Trophoblast cell (in vitro differentiated cells and primary cell): Measurements from ENCODE around the gene BTBD7.

ENCODE experiments used
- DNase-seq, 2 donors: peaks; one replicate each; pipeline ENCODE4 v3.0.0-alpha.2; 2016
- H2AFZ ChIP-seq: 2 replicates; pipeline ENCODE4 v1.6.1; 2013; ENCODE audit warnings: low read length, moderate library complexity, mild to moderate bottlenecking; ENCODE audit not compliant: insufficient read depth, poor library complexity
- H2AK5ac ChIP-seq: 2 replicates; pipeline ENCODE4 v1.6.1; 2013; ENCODE audit warnings: mild to moderate bottlenecking, low read length
- H2BK120ac ChIP-seq: 2 replicates; pipeline ENCODE4 v1.6.1; 2013; ENCODE audit warnings: low read length, mild to moderate bottlenecking, moderate library complexity; ENCODE audit not compliant: insufficient read depth, poor library complexity
- H2BK12ac ChIP-seq: 2 replicates; pipeline ENCODE4 v1.6.1; 2013; ENCODE audit warnings: mild to moderate bottlenecking, low read length, moderate library complexity
- H2BK5ac ChIP-seq: 2 replicates; pipeline ENCODE4 v1.6.1; 2013; ENCODE audit warnings: low read length, low read depth, moderate library complexity, mild to moderate bottlenecking; ENCODE audit not compliant: poor library complexity
- H3K14ac ChIP-seq: 2 replicates; pipeline ENCODE4 v1.6.1; 2013; ENCODE audit warnings: mild to moderate bottlenecking, low read length
- H3K18ac ChIP-seq: 2 replicates; pipeline ENCODE4 v1.6.1; 2013; ENCODE audit warnings: mild to moderate bottlenecking, low read length
- H3K23ac ChIP-seq: 2 replicates; pipeline ENCODE4 v1.6.1; 2013; ENCODE audit warnings: low read length
- H3K27ac ChIP-seq: 2 replicates; pipeline ENCODE4 v1.5.1; 2013; ENCODE audit warnings: low read depth, mild to moderate bottlenecking, inconsistent platforms, low read length, moderate library complexity
- H3K27me3 ChIP-seq: 2 replicates; pipeline ENCODE4 v1.6.1; 2013; ENCODE audit warnings: inconsistent platforms, mild to moderate bottlenecking, low read length, moderate library complexity; ENCODE audit not compliant: insufficient read depth
- H3K36me3 ChIP-seq, 2 experiments: 1 replicate in 1 of 2; 2 replicates in 1 of 2; pipeline ENCODE4 v1.6.1; 2013; ENCODE audit warnings: low read length in 2 of 2, mild to moderate bottlenecking in 2 of 2, moderate library complexity in 1 of 2; ENCODE audit not compliant: insufficient read depth in 2 of 2, control insufficient read depth in 1 of 2
- H3K4ac ChIP-seq: 2 replicates; pipeline ENCODE4 v1.6.1; 2013; ENCODE audit warnings: low read depth, mild to moderate bottlenecking, low read length, moderate library complexity
- H3K4me1 ChIP-seq, 2 experiments: 1 replicate in 1 of 2; 2 replicates in 1 of 2; pipeline ENCODE4 v1.6.1; 2013; ENCODE audit warnings: low read length in 2 of 2, mild to moderate bottlenecking in 2 of 2, moderate library complexity in 1 of 2; ENCODE audit not compliant: insufficient read depth in 2 of 2, control insufficient read depth in 1 of 2
- H3K4me2 ChIP-seq: 2 replicates; pipeline ENCODE4 v1.6.1; 2013; ENCODE audit warnings: inconsistent platforms, mild to moderate bottlenecking, low read length, moderate library complexity
- H3K4me3 ChIP-seq: 2 replicates; pipeline ENCODE4 v1.5.1; 2013; ENCODE audit warnings: mild to moderate bottlenecking, low read depth, low read length, inconsistent platforms
- H3K79me1 ChIP-seq: one replicate; pipeline ENCODE4 v1.6.1; 2013; ENCODE audit warnings: low read length
- H3K79me2 ChIP-seq: 2 replicates; pipeline ENCODE4 v1.6.1; 2013; ENCODE audit warnings: low read length, mild to moderate bottlenecking; ENCODE audit not compliant: control insufficient read depth, insufficient read depth, poor library complexity
- H3K9ac ChIP-seq: 2 replicates; pipeline ENCODE4 v1.6.1; 2013; ENCODE audit warnings: mild to moderate bottlenecking, low read length
- H3K9me3 ChIP-seq: 2 replicates; pipeline ENCODE4 v1.6.1; 2013; ENCODE audit warnings: low read depth, mild to moderate bottlenecking, control low read depth, inconsistent platforms, low read length; ENCODE audit not compliant: insufficient read depth
- H4K12ac ChIP-seq: 2 replicates; pipeline ENCODE4 v1.6.1; 2013; ENCODE audit warnings: low read depth, mild to moderate bottlenecking, low read length, moderate library complexity
- H4K8ac ChIP-seq: 2 replicates; pipeline ENCODE4 v1.6.1; 2013; ENCODE audit warnings: low read depth, mild to moderate bottlenecking, low read length, moderate library complexity
- H4K91ac ChIP-seq: one replicate; pipeline ENCODE4 v1.6.1; 2013; ENCODE audit warnings: low read depth, mild to moderate bottlenecking, low read length, moderate library complexity
- WGBS: extraction: QIAGEN DNeasy Blood & Tissue Kit; methylation state at CpG from one replicate; pipeline ENCODE4 v1.1.7; 2013; ENCODE audit warnings: missing lambda C conversion rate; ENCODE audit not compliant: insufficient read length, insufficient coverage; ENCODE audit errors: extremely low coverage; 5-methylcytosine and 5-hydroxymethylcytosine counted together

Gene BTBD7

DNA sequence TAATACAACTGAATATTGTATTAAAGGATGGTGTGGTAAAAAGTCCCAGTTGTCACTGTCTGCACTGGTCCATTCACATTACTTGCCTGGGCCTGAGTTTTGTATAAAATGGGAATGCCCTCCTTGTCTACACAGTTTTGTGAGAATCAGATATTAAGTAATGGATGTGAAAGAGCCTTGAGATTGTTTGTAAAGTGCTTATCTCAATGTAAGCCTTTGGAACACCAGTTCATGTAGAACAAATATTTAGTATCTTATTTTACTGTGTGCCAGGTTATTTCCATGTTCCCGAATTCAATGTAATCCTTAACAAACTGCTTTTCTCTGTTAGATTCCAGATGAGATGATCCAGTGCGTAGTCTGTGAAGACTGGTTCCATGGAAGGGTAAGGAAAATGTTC is 118.2 kb downstream of the BTBD7 start:
- no CpG with 5 or more reads among the region's 2 CpGs for WGBS

DNA sequence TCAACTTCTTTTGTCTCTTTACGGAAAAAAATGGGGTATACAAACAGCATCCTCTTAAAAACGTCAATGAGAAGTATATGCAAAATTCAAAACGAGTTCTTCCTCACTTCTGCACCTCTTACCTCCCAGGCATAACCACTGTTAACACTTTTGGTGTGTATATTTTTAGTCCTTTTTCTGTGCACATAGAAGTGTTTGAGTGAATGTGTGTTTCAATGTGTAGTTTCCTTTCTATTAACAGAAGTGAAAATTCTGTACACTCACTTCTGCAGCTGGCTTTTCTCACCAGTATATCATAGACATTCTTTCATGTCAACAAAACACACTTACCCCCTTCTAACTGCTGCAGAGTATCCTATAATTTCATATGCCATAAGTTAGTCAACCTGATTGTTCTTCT is 120.4 kb downstream of the BTBD7 start:
- H2AK5ac ChIP-seq: no peak overlapping the region
- no peak overlapping the region for H4K8ac ChIP-seq
- no peak overlapping the region for H4K12ac ChIP-seq
- no peak overlapping the region for H3K9ac ChIP-seq
- WGBS: no CpG with 5 or more reads among the region's 3 CpGs
- H2AFZ ChIP-seq: no peak overlapping the region
- no peaks in the 10 kb centered on the region for H3K27me3 ChIP-seq
- H3K36me3 ChIP-seq: peaks cover 12 to 18% of the 10 kb centered on the region in 2 experiments
- no peak overlapping the region for H2BK5ac ChIP-seq
- H3K9me3 ChIP-seq: no peaks in the 10 kb centered on the region
- peaks cover under 1% of the 10 kb centered on the region for H3K79me1 ChIP-seq
- H3K79me2 ChIP-seq: no peaks in the 10 kb centered on the region
- H3K4ac ChIP-seq: no peak overlapping the region
- no peak overlapping the region for H4K91ac ChIP-seq
- no peak overlapping the region for H3K23ac ChIP-seq
- H2BK12ac ChIP-seq: no peak overlapping the region
- H3K4me1 ChIP-seq: peaks cover 0 to 3% of the 10 kb centered on the region in 2 experiments
- H3K4me3 ChIP-seq: no peak overlapping the region
- no peak overlapping the region for H3K14ac ChIP-seq
- no peak for DNase-seq
- H3K27ac ChIP-seq: no peak overlapping the region
- no peak overlapping the region for H3K18ac ChIP-seq
- no peak overlapping the region for H3K4me2 ChIP-seq
- no peak overlapping the region for H2BK120ac ChIP-seq

More for the DNA sequence above, 118.2 kb downstream of the BTBD7 start:
- no peak overlapping the region for H3K4me2 ChIP-seq
- no peaks in the 10 kb centered on the region for H3K27me3 ChIP-seq
- H3K79me1 ChIP-seq: no peaks in the 10 kb centered on the region
- no peak overlapping the region for H4K8ac ChIP-seq
- H4K91ac ChIP-seq: no peak overlapping the region
- H3K14ac ChIP-seq: no peak overlapping the region
- no peak overlapping the region for H3K4ac ChIP-seq
- no peak overlapping the region for H2BK5ac ChIP-seq
- H3K4me3 ChIP-seq: no peak overlapping the region
- no peak overlapping the region for H3K9ac ChIP-seq
- H3K9me3 ChIP-seq: no peaks in the 10 kb centered on the region
- H3K36me3 ChIP-seq: peaks cover 16 to 18% of the 10 kb centered on the region in 2 experiments
- H3K27ac ChIP-seq: no peak overlapping the region
- no peak overlapping the region for H4K12ac ChIP-seq
- H2BK120ac ChIP-seq: no peak overlapping the region
- no peak overlapping the region for H3K23ac ChIP-seq
- no peak overlapping the region for H2AK5ac ChIP-seq
- no peak overlapping the region for H3K18ac ChIP-seq
- no peak for DNase-seq
- no peaks in the 10 kb centered on the region for H3K79me2 ChIP-seq
- H2AFZ ChIP-seq: no peak overlapping the region
- no peaks in the 10 kb centered on the region for H3K4me1 ChIP-seq
- H2BK12ac ChIP-seq: no peak overlapping the region

DNA sequence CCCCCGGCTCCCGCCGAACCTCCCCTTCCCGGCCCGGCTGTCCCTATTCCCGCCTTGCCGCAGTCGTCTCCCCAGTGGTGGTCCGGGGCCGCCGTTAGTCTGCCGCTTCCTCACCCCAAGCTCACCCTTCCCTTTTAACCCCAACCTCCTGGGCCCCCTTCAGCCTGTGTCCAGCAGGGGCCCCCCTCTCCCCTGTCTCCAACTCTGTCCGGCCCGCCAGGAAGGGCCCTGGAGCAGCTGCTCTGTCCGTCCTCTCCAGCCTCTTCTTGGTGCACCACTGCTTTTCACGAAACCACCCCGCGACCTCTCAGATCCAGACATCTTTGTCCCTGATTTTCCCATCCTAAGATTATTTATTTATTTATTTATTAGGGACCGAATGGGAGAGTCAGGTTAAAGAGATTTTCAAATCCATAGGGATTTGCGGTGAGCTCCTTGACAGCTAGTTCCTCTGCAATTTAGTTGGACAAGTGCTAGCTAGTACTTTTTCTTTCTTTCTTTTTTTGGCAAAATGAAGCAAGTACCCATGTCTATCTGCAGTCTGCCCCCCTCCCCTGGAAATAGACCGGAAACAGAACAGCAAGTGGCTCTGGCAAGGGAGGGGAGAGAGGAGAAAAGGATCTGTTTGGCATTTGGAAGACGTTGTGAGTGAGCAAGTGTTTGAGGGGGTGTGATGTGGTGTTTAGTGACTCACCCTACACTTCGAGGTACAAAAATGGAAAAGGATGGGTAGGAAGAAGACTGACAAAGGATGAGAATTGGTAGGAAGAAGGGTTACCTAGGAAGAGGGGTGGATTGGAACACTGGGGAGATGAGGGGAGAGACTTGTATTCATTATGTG is 125.1 kb downstream of the BTBD7 start:
- no peak overlapping the region for H2AK5ac ChIP-seq
- H4K8ac ChIP-seq: peak overlapping the region; percentile 44
- H3K27ac ChIP-seq: peak overlapping the region; percentile 45
- H4K12ac ChIP-seq: peak overlapping the region; percentile 48
- peaks cover 6% of the 10 kb centered on the region for H3K79me1 ChIP-seq
- H3K4ac ChIP-seq: peak overlapping the region; percentile 43
- no peak overlapping the region for H2BK12ac ChIP-seq
- no peaks in the 10 kb centered on the region for H3K27me3 ChIP-seq
- WGBS: no CpG with 5 or more reads among the region's 23 CpGs
- H3K4me1 ChIP-seq: peaks cover 0 to 5% of the 10 kb centered on the region in 2 experiments
- H2BK5ac ChIP-seq: peak overlapping the region; percentile 15
- peak overlapping the region; percentile 9 for H3K14ac ChIP-seq
- peak overlapping the region; percentile 26 for H3K18ac ChIP-seq
- peak overlapping the region; percentile 85 for H3K9ac ChIP-seq
- H3K4me2 ChIP-seq: peak overlapping the region; percentile 85
- H3K36me3 ChIP-seq: peaks cover 2 to 5% of the 10 kb centered on the region in 2 experiments
- peak overlapping the region; percentile 93 for H3K4me3 ChIP-seq
- peak overlapping the region; percentile 86 for H2AFZ ChIP-seq
- H3K79me2 ChIP-seq: peaks cover 5% of the 10 kb centered on the region
- DNase-seq: peak in 1 of 2 donors; percentile 35
- peak overlapping the region; percentile 10 for H3K23ac ChIP-seq
- H2BK120ac ChIP-seq: peak overlapping the region; percentile 61
- H3K9me3 ChIP-seq: no peaks in the 10 kb centered on the region
- H4K91ac ChIP-seq: peak overlapping the region; percentile 10

DNA sequence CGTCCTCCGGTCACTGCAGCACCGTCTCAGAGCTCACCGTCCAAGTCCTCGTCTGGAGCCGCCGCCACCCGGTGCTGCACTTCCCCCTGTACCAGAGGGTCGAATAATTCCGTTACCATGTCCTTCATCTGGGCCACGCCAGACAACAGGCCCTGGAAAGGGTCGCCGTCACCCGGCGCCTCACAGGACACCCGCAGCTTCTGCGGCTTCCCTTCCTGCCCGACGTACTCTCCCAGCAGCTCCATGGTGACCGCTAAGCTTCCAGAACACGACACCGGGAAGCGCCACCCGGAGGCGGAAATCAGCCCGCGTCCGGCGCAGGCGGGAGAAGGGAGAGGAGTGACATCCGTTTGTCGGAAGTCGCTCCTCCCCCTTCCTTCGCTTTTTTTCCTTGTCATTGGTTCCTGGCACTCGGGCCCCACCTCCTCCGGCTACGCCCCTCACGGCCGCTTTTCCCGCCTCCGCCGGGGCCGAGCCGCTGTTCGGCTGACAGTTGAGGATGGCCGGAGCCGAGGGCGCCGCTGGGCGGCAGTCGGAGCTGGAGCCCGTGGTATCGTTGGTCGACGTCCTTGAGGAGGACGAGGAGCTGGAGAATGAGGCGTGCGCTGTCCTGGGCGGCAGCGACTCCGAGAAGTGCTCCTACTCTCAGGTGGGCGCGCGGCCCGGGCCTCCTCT is 125.9 kb downstream of the BTBD7 start, which contains the start of the genes GON7 and UBR7:
GON7 (minus strand) TSS at position 273 of the 675 bp plus-strand sequence; CDS start at position 245, 28 bp downstream.
UBR7 (plus strand) TSS at position 464 of the 675 bp plus-strand sequence; CDS start at position 500, 36 bp downstream.
- no peak within 1 kb of the TSS for H2BK12ac ChIP-seq
- peak within 1 kb of the TSS; percentile 39 for H4K91ac ChIP-seq
- H3K27ac ChIP-seq: peak within 1 kb of the TSS; percentile 82
- peak within 1 kb of the TSS; percentile 10 for H3K23ac ChIP-seq
- H2BK5ac ChIP-seq: peak within 1 kb of the TSS; percentile 15
- peak; percentile 98 to 99 for DNase-seq
- peak within 1 kb of the TSS; percentile 93 for H3K4me3 ChIP-seq
- peak within 1 kb of the TSS; percentile 88 for H2AFZ ChIP-seq
- H4K12ac ChIP-seq: peak within 1 kb of the TSS; percentile 74
- H3K4me2 ChIP-seq: peak within 1 kb of the TSS; percentile 85
- WGBS: no CpG with 5 or more reads among the region's 65 CpGs
- no peaks in the 10 kb centered on the region for H3K9me3 ChIP-seq
- H3K18ac ChIP-seq: peak within 1 kb of the TSS; percentile 58
- peaks cover 2 to 5% of the 10 kb centered on the region in 2 experiments for H3K36me3 ChIP-seq
- H3K4me1 ChIP-seq: peaks cover 0 to 5% of the 10 kb centered on the region in 2 experiments
- peak within 1 kb of the TSS; percentile 61 for H2BK120ac ChIP-seq
- H3K79me2 ChIP-seq: peaks cover 5% of the 10 kb centered on the region
- H3K79me1 ChIP-seq: peaks cover 6% of the 10 kb centered on the region
- peak within 1 kb of the TSS; percentile 63 for H3K14ac ChIP-seq
- no peak within 1 kb of the TSS for H2AK5ac ChIP-seq
- peak within 1 kb of the TSS; percentile 57 for H3K4ac ChIP-seq
- H3K9ac ChIP-seq: peak within 1 kb of the TSS; percentile 87
- H4K8ac ChIP-seq: peak within 1 kb of the TSS; percentile 93
- H3K27me3 ChIP-seq: no peaks in the 10 kb centered on the region
